DMS 273 (cell line): ENCODE data around the gene CENPF.

ENCODE experiments used
- DNase-seq: peaks from one replicate; lab custom pipeline; 2025; ENCODE audit not compliant: unreplicated experiment; lab: John Stamatoyannopoulos, UW

Gene CENPF

DNA sequence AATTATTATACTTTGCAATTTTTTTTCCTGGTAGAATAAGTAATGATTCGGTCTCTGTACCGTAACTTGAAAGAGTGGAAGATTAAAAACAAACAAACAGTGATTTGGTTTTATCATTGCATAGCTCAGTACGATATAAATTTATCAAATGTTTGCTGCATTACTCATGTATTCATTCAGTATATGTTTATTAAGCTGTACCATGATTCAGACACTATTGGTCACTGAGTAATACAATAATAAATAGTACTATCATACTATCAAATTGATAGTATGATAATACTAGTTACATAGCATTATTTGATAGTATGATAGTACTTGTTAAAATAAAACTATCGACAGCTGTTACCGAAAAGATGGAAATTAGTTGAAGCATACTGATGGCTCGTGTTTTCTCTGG lies 12.1 kb downstream of the CENPF start:
- DNase-seq, result no peak

DNA sequence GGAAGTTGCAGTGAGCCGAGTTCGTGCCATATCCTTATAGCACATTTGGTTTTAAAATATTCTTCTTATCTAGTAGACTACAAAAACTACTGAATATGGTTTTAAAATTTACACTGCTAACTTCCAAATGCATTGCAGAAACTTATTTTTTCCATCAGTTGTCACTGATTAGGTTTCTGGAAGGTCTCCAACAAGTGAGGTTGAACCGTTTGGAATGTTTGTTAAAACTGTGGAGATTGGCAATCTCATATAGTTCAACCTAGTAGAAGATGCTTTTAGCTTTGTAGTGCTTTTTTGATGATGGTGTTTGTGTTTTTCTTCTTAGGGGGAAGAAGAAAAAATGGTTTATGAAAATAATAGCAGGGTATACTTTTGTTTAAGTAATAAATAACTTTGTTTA lies 12.9 kb downstream of the CENPF start:
- no peak for DNase-seq

DNA sequence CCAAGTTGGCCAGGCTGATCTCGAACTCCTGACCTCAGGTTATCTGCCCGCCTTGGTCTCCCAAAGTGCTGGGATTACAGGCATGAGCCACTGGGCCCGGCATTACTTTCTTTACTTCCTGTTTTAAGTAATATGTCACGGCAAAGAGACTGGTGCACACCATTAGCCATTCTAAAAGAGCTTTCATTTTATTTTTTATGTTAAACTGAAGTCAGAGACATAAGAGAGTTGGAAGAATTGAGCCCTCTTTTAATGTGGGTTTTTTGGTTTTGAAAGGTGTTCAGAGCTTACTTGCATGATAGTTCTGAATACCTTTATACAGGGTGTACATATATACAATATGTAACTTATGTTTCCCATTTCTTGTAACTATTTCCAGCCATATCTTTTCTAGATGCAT lies 14.3 kb downstream of the CENPF start:
- no peak for DNase-seq

DNA sequence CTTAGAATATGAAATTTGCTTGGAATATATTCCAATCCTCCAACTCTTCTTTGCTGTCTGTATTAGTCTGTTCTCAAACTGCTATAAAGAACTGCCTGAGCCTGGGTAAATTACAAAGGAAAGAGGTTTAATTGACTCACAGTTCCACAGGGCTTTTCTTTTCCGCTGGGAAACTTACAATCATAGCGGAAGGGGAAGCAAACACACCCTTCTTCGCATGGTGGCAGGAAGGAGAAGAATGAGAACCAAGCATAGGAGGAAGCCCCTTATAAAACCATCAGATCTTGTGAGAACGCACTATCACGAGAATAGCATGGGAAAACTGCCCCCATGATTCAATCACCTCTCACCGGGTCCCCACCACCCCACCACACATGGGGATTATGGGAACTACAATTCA lies 14.8 kb downstream of the CENPF start:
- DNase-seq, result no peak

DNA sequence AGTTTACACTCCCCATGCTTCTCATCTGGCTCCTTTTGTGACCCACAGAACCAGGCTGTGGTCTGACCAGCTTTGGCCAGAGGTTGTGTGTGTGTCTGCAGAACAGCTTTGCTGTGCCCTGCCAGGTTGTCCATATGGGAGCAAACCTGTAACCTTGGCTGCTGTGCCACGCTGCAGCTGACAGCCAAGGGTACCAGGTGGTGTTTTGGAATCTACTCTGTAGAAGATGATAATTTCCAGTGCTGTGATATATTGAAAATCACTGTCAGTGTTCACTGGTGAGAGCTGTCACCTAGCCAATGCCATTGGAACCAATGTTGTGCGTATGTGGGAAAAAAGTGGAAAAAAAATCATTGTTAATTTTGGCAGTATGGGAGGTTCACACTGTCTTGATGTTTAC lies 18.2 kb downstream of the CENPF start:
- DNase-seq, result peak; percentile 17

DNA sequence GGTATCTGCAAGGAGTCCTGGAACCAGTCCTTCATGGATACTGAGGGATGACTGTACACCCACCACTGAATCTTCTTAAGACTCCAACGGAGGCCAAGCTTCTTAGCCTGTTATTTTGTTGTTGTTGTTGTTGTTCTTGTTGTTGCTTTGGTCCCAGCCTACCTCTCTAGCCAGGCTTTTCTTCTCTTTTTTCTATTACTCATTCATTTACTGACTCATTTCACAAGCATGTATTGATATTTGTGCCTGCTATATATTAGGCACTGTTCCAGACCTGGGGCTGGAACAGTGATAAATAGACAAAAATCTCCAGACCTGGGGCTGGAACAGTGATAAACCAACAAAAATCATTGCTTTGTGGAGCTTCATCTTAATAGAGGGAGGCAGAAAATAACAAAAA lies 20.4 kb downstream of the CENPF start:
- no peak for DNase-seq

DNA sequence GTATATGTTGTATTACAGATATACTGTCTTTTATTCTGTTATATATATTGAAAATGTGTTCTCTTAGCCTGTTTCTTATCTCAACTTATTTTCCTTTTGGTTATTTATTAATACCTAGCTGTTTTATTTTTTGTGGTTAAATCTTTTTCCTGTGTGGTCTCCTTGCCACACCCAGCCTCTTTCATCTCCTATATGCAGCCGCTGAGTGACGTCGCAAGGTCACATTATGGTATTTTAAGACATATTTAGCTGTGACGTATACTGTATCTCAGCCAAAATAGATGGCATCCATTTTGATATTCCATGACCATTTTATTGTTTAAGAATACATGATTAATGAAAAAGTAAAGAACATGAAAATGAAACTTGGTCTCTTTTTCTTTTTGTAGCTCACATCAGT lies 29.1 kb downstream of the CENPF start:
- no peak for DNase-seq

DNA sequence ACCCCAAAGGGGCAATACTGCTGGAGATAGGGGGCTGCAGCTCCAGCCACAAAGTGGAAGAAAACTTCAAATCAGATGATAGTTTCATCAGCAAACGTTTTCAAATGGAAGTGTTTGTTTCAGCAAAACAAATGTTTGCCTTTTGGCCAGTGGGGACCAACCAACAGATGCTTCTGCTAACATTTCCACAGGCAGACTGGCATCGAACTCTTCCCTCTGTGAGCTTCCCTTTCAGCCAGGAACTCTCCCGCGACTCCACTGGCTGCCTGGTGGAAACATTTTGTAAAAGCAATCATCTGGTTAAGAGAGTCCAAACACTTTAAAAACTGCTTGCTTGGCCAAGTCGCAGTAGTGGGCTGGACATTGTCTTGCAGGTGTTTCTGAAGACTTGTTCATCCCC lies 30.7 kb downstream of the CENPF start:
- peak; percentile 20 for DNase-seq

DNA sequence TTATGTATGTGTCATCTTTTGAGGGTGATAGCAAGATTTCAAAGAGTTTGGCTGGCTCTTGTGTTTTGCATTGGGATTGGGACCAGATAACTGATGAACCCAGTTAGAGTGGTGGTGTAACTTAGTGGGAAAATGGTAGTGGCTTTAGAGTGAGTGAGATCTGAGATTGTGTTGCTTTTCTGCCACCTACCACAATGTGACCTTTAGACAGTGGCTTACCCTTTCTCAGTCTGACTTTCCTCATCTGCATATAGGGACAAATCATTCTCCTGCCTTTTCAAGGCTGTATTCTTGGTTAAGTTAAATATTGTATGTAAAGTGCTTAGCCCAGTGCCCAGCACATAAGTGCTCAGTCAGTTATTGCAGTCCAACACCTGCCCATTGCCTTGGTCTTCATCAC lies 31.3 kb downstream of the CENPF start:
- DNase-seq, result no peak

DNA sequence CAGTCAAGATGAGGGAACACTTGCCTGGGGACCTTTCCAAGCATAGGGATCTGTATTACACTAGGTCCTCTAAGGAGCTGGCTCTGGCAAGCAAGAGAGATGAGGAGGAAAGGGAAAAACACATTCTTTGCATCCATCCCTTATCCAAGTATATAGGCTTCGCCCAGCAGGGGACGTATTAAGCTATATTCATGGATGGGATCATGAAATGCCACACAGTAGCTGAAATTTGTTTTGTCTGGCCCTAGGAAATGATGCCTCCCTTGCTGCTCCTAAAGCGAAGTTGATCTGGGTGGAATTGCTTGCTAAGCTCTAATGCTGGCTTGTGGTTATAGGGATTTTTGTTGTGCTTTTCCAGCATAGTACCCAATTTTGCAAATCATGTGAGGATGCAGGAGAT lies 32.1 kb downstream of the CENPF start:
- DNase-seq, result peak; percentile 28

DNA sequence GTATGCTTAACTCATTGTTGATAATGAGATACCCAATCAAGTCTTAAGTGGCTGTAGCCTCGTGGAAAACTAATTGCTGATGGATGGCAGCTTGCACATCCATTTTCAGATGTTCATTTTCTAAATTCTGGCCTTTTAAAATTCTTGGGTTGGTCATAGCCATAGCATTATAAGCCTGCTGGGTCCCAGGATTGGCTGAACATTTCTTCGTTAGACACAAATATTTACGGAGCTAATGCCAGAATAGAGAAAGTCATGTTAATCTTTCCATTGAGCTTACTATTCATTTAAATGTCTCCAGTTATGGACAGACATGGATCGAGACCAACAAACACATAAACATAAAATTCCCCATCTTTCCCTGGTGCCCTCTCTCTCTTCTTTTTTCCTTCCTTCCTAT lies 32.5 kb downstream of the CENPF start:
- DNase-seq, result no peak

DNA sequence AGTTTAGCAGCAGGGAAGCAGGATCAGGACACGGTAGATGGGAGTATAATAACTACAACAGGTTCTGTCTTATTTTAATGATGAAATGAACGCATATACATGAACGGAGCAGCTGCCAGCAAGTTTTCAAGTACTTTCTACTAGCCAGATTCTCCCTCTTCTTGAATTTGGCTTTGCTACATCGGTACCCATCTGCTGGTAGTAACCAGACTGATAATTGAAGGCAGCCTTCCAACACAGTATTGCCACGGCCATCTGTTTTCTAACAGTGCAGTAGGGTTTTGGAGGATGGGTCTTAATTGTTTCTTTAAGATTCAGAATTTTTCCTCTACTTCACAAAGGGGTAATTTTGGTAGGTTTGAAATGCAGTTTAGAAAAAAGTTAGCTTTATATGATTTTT lies 33.4 kb downstream of the CENPF start:
- DNase-seq, result peak; percentile 96

DNA sequence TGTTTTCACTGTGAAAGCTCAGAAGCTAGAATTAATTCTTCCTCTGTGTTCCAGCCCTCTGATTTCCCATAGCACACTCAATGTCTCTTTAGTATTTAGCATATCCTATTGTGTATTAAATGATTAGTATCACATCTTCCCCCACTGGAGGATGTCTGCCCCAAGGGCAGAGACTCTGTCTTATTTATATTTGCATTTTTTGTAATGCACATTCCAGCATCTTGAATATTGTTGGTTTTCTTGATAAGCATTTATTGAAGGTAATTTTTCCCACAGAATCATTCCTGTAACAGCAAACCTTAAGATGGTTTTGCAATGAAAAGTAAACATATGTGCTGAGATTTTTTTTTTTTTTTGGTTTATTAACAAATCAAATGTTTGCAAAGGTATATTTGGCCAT lies 34.1 kb downstream of the CENPF start:
- no peak for DNase-seq

DNA sequence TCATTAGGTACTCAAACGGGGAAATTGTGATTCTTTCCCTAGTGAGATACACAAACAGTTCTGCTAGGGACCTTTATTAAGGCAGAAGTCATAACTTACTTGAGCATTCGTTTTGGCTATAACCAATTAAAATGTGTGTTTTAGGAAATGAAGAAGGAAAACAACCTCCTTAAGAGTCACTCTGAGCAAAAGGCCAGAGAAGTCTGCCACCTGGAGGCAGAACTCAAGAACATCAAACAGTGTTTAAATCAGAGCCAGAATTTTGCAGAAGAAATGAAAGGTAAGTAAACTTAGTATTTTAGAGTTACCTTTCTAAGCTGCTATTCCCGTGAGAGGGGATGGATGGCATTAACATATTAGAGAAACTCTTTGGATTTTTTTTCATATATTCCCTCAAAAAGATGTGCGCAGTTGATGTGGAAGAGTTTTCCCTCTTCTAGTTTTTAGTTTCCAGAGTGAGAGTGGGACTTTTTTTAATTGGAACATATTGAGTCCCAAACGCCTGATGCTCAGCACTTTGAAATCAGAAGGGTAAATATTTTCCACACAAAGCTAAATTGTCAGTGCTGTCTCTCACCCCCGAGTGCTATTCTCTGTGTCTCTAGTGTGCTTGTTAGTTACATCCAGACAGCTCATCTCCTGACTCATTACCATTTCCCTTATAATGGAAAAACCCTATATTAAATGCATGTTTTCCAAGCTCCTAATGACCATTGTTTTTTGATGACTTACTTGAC lies 34.9 kb downstream of the CENPF start:
- DNase-seq, result peak; percentile 71

DNA sequence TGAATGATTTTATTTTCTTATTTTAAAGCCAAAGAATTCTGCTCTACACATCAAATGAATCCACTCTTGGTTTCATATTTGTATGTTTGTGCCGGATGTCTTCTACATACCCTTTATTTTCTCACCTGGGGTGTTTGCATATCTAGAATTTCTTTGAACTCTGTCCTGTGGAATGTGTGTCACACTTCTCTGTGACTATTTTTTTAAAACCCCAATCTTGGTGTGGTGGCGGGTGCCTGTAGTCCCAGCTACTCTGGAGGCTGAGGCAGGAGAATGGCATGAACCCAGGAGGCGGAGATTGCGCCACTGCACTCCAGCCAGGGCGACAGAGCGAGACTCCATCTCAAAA lies 35.4 kb downstream of the CENPF start:
- DNase-seq, result no peak

DNA sequence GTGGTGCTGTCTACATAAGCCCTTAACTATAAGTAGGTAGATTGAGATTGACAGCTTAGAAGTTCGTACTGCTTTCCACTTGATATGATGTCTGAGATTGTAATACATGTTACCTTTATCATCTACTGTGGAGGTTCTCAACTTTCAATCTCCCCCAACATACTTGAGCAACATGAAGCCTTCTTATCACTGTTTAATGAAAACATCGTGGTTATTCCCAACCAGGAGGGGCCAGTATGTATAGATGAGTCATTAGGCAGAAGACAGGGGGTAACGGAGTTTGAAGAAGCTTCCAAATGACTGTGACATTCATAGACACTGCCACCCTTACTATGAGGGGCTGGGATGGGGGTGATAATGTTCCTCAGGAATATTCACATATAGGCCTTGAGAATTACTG lies 36.0 kb downstream of the CENPF start:
- no peak for DNase-seq

DNA sequence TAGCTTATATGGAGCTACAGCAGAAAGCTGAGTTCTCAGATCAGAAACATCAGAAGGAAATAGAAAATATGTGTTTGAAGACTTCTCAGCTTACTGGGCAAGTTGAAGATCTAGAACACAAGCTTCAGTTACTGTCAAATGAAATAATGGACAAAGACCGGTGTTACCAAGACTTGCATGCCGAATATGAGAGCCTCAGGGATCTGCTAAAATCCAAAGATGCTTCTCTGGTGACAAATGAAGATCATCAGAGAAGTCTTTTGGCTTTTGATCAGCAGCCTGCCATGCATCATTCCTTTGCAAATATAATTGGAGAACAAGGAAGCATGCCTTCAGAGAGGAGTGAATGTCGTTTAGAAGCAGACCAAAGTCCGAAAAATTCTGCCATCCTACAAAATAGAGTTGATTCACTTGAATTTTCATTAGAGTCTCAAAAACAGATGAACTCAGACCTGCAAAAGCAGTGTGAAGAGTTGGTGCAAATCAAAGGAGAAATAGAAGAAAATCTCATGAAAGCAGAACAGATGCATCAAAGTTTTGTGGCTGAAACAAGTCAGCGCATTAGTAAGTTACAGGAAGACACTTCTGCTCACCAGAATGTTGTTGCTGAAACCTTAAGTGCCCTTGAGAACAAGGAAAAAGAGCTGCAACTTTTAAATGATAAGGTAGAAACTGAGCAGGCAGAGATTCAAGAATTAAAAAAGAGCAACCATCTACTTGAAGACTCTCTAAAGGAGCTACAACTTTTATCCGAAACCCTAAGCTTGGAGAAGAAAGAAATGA lies 37.6 kb downstream of the CENPF start:
- DNase-seq, result no peak

DNA sequence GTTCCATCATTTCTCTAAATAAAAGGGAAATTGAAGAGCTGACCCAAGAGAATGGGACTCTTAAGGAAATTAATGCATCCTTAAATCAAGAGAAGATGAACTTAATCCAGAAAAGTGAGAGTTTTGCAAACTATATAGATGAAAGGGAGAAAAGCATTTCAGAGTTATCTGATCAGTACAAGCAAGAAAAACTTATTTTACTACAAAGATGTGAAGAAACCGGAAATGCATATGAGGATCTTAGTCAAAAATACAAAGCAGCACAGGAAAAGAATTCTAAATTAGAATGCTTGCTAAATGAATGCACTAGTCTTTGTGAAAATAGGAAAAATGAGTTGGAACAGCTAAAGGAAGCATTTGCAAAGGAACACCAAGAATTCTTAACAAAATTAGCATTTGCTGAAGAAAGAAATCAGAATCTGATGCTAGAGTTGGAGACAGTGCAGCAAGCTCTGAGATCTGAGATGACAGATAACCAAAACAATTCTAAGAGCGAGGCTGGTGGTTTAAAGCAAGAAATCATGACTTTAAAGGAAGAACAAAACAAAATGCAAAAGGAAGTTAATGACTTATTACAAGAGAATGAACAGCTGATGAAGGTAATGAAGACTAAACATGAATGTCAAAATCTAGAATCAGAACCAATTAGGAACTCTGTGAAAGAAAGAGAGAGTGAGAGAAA lies 38.4 kb downstream of the CENPF start:
- no peak for DNase-seq

DNA sequence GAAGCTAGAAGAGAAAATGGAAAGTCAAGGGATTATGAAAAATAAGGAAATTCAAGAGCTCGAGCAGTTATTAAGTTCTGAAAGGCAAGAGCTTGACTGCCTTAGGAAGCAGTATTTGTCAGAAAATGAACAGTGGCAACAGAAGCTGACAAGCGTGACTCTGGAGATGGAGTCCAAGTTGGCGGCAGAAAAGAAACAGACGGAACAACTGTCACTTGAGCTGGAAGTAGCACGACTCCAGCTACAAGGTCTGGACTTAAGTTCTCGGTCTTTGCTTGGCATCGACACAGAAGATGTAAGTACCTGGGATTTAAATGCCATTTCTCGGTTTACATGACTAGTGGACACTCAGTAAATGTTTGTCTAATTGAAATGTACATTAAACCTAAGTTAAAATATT lies 40.0 kb downstream of the CENPF start:
- no peak for DNase-seq

DNA sequence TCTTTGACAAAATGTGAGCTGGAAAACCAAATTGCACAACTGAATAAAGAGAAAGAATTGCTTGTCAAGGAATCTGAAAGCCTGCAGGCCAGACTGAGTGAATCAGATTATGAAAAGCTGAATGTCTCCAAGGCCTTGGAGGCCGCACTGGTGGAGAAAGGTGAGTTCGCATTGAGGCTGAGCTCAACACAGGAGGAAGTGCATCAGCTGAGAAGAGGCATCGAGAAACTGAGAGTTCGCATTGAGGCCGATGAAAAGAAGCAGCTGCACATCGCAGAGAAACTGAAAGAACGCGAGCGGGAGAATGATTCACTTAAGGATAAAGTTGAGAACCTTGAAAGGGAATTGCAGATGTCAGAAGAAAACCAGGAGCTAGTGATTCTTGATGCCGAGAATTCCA lies 42.7 kb downstream of the CENPF start:
- DNase-seq, result no peak

DNA sequence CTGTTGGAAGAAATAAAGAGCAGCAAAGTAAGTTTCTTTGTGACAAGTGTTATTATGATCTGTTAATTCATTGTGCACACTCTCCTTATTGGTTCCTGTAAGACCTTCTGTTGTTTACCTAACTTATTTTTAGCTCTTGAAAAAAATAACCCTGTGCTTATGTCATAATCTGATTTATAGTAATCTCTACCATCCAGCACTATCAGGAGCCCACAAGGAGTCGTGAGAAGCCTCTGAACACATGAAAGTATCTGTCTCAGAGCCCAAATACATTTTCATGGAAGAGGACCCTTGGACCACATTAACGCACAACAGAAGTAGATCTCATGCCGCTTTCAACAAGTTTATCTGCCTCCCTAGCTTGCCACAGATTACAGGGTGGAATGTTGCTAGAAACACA lies 45.8 kb downstream of the CENPF start:
- DNase-seq, result no peak

DNA sequence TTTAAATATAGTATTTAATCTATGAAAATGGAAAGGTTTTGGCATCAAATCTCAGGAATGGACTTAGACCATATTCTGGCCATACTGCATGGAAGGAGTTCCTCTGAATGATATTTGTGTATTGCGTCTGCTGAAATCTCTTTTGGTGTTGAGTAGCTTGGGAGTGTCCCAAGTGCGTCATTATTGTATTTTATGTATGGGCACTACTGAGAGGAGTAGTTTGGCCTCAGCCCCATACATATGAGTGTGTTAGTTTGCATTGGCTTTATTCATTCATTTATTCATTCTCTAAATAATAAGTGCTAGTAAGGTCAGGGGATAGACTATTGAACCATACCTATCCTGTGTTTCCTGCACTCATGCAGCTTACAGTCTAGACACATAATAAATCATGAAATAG lies 46.6 kb downstream of the CENPF start:
- DNase-seq, result no peak
